AG09319 (cell line): ENCODE data around the gene LSS.

Experiments
- DNase-seq: peaks from one replicate; pipeline ENCODE4 v3.0.0-alpha.2; 2010; ENCODE audit warnings: low read depth; ENCODE audit errors: extremely low read depth
- TF ChIP-seq, protein P1 (sequence below): IDR thresholded peaks from 2 replicates; pipeline ENCODE4 v1.5.1; 2011; ENCODE audit warnings: low read depth, mild to moderate bottlenecking, inconsistent platforms, low read length, moderate library complexity

LSS gene

DNA sequence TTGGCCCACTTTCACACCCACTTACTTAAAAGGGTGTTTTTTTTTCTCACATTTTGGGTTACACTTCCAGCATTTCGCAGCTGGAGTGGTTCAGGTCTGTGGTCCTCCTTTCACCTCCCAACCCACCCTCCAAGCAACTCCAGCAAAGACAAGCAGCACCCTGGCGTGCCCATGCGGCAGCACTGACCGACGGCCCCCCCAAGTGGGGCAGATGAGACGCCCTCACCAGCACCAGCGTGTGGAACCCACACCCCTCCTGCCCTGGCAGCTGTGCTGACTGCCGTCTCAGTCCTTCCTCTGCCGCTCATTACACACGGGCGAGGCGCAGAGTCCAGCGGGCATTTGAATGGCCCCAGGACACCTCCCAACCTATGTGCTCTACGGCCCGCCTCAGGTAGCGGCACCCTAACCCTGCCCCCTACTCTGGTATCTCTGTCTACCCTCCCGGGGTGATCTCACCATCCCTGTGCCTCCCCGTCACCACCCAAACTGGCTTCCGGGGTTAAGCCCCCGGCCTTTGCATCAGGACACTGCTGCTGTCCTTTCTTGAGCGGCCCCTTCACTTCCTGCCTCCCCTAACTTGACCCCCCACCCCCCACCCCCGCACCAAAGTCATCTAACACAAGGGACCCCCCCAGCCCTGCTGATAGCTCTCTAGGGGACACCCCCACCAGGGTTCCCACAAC, 10.9 kb downstream of the LSS start:
- TF ChIP-seq, protein P1, sequence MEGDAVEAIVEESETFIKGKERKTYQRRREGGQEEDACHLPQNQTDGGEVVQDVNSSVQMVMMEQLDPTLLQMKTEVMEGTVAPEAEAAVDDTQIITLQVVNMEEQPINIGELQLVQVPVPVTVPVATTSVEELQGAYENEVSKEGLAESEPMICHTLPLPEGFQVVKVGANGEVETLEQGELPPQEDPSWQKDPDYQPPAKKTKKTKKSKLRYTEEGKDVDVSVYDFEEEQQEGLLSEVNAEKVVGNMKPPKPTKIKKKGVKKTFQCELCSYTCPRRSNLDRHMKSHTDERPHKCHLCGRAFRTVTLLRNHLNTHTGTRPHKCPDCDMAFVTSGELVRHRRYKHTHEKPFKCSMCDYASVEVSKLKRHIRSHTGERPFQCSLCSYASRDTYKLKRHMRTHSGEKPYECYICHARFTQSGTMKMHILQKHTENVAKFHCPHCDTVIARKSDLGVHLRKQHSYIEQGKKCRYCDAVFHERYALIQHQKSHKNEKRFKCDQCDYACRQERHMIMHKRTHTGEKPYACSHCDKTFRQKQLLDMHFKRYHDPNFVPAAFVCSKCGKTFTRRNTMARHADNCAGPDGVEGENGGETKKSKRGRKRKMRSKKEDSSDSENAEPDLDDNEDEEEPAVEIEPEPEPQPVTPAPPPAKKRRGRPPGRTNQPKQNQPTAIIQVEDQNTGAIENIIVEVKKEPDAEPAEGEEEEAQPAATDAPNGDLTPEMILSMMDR, result no peak
- DNase-seq, result no peak

DNA sequence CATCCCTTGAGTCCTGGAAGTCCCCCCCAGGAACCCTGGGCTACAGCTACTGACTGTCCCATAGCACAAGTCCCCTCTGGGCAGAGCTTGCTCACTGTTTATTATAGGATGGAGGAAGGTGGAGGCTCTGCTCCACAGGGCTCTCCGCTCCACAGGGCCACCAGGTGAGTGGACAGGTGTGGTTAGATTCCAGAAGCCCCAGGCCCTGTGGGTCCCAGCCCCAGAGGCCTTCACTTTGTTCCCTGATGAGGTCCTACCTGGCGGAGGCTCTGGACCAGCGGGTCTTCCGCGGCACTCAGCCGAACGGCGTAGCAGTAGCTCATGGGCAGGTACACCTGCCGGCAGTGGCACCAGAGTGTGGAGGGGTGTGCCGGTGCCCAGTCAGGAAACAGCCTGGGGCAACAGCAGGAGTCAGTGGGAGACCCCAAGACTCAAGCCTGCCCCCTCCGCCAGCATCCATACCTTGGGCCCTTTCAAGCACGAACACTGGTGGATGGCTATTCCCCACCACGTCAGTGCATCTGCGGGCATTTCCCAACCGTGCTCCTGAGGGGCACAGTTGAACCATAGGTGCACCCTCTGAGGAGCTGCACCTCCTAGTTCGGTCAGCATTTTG, 12.3 kb downstream of the LSS start:
- no peak for DNase-seq
- TF ChIP-seq, protein P1, result no peak

DNA sequence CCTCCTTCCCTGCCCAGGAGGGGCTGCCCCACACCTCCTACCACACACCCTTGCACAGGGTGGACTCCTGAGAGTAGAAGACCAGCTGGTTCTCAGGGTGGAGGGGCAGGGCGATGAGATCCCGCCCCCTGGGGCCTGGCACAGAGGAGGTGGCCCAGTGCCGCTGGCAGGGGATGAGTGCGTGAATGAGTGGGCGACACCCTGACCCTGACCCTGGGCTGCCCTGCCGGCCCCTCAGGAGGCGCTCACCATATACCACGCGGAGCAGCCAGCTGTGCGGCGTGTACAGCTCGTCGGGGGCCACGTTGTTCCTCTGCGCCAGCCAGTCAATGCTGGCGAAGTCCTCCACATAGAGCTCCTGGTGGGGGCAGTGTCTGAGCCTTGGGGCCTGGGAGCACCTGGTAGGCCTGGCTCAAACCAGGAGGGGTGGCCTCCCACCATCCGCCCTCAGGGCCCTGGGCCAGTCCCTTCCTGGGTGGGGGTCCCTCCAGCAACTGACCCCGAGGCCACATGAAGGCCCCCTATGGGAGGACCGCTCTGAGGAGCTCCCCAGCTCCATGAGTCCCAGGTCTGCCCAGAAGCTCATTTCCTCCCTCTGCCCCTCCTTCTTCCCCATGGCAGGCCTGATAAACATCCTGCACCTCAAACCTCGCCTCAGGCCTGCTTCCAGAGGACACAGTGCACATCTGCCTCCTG, 13.0 kb downstream of the LSS start:
- no peak for DNase-seq
- TF ChIP-seq, protein P1, result no peak

DNA sequence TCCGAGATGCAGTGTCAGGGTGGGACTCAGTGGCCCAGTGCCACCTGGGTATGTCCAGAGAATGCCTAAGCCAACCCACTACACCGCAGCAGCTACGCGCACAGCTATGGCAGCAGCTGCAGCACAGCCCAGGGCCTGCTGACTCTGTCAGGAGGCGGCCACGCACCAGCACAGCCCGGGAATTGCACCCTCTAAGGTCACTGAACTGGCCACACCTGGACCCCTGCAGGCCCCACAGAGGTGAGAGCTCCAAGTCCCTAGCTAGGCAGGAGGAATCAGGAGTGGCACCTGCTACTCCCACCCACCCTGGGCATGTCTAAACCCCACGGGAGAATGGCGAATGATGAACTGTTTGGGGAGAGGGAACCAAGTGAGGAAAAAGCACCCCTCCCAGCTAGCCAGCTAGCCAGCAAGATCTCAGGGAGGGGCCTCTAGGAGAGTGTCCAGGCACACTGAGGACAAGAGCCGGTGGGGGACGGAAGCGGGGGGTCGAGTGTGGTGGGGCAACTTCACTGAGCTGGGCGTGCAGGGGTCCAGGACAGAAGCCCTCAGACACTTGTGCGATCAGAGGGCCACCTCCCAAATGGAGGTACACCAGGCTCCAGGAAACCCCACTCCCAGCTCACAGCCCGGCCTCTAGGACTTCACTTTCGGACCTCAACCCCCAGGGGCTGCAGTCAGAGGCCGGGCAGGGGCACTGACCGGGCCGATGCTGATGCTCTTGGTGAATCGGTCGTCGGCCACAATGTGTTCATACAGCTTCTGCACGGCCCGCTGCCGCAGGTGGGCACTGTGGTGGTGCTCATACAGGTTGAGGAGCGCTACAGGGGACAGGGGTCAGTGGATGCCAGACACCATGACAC, 13.9 kb downstream of the LSS start:
- no peak for DNase-seq
- TF ChIP-seq, protein P1, result no peak

DNA sequence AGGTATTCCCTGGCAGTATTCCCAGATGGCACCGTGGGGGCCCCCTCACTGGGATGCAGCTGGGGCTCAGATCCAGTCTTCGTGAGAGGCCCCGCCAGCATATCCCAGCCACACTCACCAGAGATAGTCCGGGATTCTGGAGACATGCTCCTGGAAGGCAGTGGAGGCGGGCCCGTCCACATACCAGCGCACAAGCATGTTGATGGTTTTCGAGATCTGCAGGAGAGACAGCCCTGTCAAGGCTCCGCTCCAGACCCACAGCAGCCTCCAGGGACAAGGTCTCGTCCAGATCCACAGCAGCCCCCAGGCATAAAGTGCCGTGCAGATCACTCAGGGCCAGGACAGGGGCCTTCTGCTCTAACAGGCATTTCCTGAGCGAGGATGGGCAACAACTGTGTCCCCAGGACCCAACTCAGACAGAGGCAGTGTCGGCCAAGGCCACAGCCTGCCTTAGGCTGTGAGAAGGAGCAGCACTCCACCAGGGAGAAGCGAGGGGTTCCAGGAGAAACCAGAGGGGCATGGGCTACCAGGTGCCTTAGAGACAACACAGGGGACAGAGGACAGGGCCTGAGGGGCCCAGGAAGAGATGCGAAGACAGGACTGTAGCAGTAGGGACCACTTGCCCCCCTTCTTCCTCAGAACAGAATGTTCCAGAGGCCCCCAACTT, 14.8 kb downstream of the LSS start:
- DNase-seq, result no peak
- TF ChIP-seq, protein P1, result no peak

DNA sequence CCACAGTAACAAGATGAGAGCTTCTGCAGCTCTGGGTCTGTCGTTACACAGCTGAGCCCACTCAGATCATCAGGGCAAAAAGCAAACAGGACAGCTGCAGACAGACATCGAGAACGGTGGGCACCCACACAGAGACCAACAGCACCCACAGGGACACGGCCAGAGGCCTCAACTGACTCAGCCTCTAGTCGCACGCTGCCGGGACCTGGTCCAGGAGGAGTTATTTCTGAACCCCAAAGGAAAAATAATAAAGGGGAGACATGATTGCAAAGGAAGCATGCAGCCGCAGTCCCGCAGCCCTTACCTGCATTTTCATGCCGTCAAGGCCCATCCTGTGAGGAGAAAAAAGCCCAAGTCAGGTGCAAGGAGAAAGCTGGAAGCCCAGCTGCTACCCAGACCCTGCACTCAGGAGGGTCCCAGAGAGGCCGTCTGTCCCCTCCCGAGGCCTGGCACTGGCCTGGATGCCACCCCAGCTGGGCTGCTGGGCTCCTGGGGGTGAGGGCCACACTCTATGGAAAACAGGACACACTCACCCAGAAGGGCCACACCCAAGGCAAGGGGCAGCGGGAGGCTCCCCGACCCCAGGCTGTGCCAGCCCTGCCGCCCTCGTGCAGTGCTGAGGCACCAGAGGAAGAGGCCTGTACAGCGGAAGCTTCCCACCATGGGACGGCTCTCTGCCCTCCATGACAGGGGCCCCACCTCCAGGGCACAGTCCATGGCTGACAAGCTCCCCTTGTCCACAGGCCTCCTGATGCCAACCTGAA, 15.7 kb downstream of the LSS start:
- no peak for DNase-seq
- TF ChIP-seq, protein P1, result no peak
